Measurements from ENCODE around the gene SURF4. TPM values are rescaled to one million over a fixed set of nuclear protein-coding genes. Genes with fewer than 3 reads are reported as not detected.
"Not testable (repeated sequence)": the region's sequence is repeated elsewhere in the genome, so short reads cannot be mapped to it uniquely, and the experiment has no call there.

The SURF4 gene
- total RNA-seq, 1 donor: 275 TPM

- no peak overlapping the region for H3K4me3 ChIP-seq (ENCODE audit: low read depth, low read length)
- DNase-seq (ENCODE audit: low read depth): no peak
- no peak for TF ChIP-seq CTCF (IDR thresholded peaks at IDR 0.05; ENCODE audit: insufficient read depth, low read length)
Measured at GRCh38 chr9:133321411-133321935, 54.4 kb downstream of the SURF4 start.

GRCh38 chr9:133320421-133320881, 55.4 kb downstream of the SURF4 start:
- DNase-seq (ENCODE audit: low read depth): no peak
- H3K4me3 ChIP-seq (ENCODE audit: low read depth, low read length): no peak overlapping the region
- TF ChIP-seq CTCF (IDR thresholded peaks at IDR 0.05; ENCODE audit: insufficient read depth, low read length): no peak

DNA sequence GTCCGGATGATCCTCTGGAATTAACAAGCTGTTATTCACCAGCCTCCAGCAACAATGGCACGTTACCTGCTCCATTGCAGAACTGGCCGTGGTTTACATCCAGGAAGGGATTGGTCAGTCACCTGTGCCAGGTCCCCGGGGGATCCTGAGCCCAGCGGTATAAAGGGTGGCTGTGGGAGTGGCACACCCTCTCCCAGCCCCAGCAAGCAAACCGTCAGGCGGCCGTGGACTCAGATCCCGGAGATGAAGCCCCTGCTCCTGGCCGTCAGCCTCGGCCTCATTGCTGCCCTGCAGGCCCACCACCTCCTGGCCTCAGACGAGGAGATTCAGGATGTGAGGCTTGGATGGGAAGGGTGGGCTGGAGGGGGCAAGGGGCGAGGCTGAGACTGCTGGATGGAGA, 58.3 kb downstream of the SURF4 start:
- DNase-seq (ENCODE audit: low read depth); H3K4me3 ChIP-seq (ENCODE audit: low read depth, low read length): not testable (repeated sequence)

DNA sequence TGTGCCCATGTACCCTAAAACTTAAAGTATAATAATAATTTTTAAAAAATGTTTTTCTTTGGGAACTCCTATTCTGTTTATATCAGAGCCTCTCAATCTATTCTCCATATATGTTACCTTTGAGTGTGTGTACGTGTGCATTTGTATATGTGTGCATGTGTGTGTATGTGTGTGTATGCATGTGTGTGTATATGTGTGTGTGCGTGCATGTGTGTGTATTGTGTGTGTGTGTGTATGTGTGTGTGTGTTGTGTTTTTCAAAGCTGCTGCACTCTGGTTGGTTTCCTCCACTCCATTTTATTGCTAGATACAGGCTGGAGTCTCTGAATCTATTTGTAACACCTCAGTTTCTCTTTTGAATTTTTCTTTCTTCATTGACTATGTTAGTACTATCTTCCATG, 59.9 kb downstream of the SURF4 start:
- TF ChIP-seq CTCF (IDR thresholded peaks at IDR 0.05; ENCODE audit: insufficient read depth, low read length): no peak
- no peak overlapping the region for H3K4me3 ChIP-seq (ENCODE audit: low read depth, low read length)
- no peak for DNase-seq (ENCODE audit: low read depth)

Small RNA genes within 50 kb of the gene (small RNA-seq; reads per million reads assigned to genes)
- gene RF00019 (not detected), gene SNORD24 (not detected), gene SNORD36A (not detected), gene SNORD36B (not detected), gene SNORD36C (not detected)

Other genes with a start within 250 kb of the SURF4 start
- 0.98 and 1.6 TPM in 2 replicates for gene GBGT1, start 212.1 kb downstream of the SURF4 start, total RNA-seq (ENCODE audit: low replicate concordance)
- gene OBP2B, start 166.8 kb downstream of the SURF4 start, total RNA-seq (ENCODE audit: low replicate concordance): not detected in 2 replicates
- not detected in 2 replicates for gene ABO, start 100.9 kb downstream of the SURF4 start, total RNA-seq (ENCODE audit: low replicate concordance)
- gene SURF6, start 39.9 kb downstream of the SURF4 start, total RNA-seq (ENCODE audit: low replicate concordance): 6.9 and 13.5 TPM in 2 replicates
- 17.7 and 19.7 TPM in 2 replicates for gene MED22, start 27.9 kb downstream of the SURF4 start, total RNA-seq (ENCODE audit: low replicate concordance)
- 2,301 and 2,411 TPM in 2 replicates for gene RPL7A, start 27.8 kb downstream of the SURF4 start, total RNA-seq (ENCODE audit: low replicate concordance)
- 25.1 and 49.3 TPM in 2 replicates for gene SURF1, start 19.6 kb downstream of the SURF4 start, total RNA-seq (ENCODE audit: low replicate concordance)
- gene SURF2, start 19.5 kb downstream of the SURF4 start, total RNA-seq (ENCODE audit: low replicate concordance): 12.5 and 33.9 TPM in 2 replicates
- gene STKLD1, start 306 bp upstream of the SURF4 start, total RNA-seq (ENCODE audit: low replicate concordance): 0.33 and 1.3 TPM in 2 replicates
- 11.7 and 73.3 TPM in 2 replicates for gene REXO4, start 42.0 kb upstream of the SURF4 start, total RNA-seq (ENCODE audit: low replicate concordance)
- 1.4 and 2.1 TPM in 2 replicates for gene ADAMTS13, start 46.3 kb upstream of the SURF4 start, total RNA-seq (ENCODE audit: low replicate concordance)
- gene CACFD1, start 83.9 kb upstream of the SURF4 start, total RNA-seq (ENCODE audit: low replicate concordance): 4.4 and 18.0 TPM in 2 replicates
- 0.74 and 7.3 TPM in 2 replicates for gene SLC2A6, start 103.0 kb upstream of the SURF4 start, total RNA-seq (ENCODE audit: low replicate concordance)
- gene MYMK, start 148.9 kb upstream of the SURF4 start, total RNA-seq (ENCODE audit: low replicate concordance): not detected in 2 replicates
- 0.16 TPM in 1 of 2 replicates, not detected in the other for gene ADAMTSL2, start 158.6 kb upstream of the SURF4 start, total RNA-seq (ENCODE audit: low replicate concordance)
- gene FAM163B, start 233.3 kb upstream of the SURF4 start, total RNA-seq (ENCODE audit: low replicate concordance): not detected in 2 replicates